GM12878 (cell line): Measurements from ENCODE around the gene PKM. TPM values are rescaled to one million over a fixed set of nuclear protein-coding genes. Genes with fewer than 3 reads are reported as not detected.
A peak's percentile ranks its signal among the peaks of the same experiment; 100 is the strongest.

Source experiments
- ATF7 ChIP-seq: fragments of 450-650 bp; IDR thresholded peaks from 2 replicates; pipeline ENCODE4 v1.6.1; 2016; ENCODE audit warnings: low read depth, mild to moderate bottlenecking
- BACH1 ChIP-seq: fragments of 450-650 bp; IDR thresholded peaks from 2 replicates; pipeline ENCODE4 v1.6.1; 2017; ENCODE audit warnings: mild to moderate bottlenecking, borderline replicate concordance
- CREM ChIP-seq: IDR thresholded peaks from 2 replicates; pipeline ENCODE4 v1.6.1; 2014; ENCODE audit warnings: antibody characterized with exemption, low read depth
- EP300 ChIP-seq, 2 experiments: fragments of 150-350 bp in 1 of 2; IDR thresholded peaks; 2 replicates each; pipeline ENCODE4 v1.6.1; 2011 to 2012; ENCODE audit warnings: low read depth in 2 of 2, low read length in 2 of 2, borderline replicate concordance in 1 of 2, improper control_type of control experiment in 1 of 2, inconsistent platforms in 1 of 2; ENCODE audit not compliant: control insufficient read depth in 1 of 2
- ESRRA ChIP-seq: IDR thresholded peaks from 2 replicates; pipeline ENCODE4 v1.6.1; 2012; ENCODE audit warnings: mild to moderate bottlenecking, low read length, improper control_type of control experiment
- JUNB ChIP-seq: IDR thresholded peaks from 2 replicates; pipeline ENCODE4 v1.6.1; 2016; ENCODE audit warnings: antibody characterized with exemption, mild to moderate bottlenecking
- NFIC ChIP-seq: IDR thresholded peaks from 2 replicates; pipeline ENCODE4 v1.6.1; 2012; ENCODE audit warnings: low read depth, mild to moderate bottlenecking, inconsistent platforms, low read length, moderate library complexity
- POLR2AphosphoS5 ChIP-seq: IDR thresholded peaks from 2 replicates; pipeline ENCODE4 v1.6.1; 2011; ENCODE audit warnings: mild to moderate bottlenecking, low read length, inconsistent platforms
- RELA ChIP-seq: fragments of 450-650 bp; IDR thresholded peaks from 2 replicates; pipeline ENCODE4 v1.8.0; 2014; ENCODE audit warnings: borderline replicate concordance; ENCODE audit not compliant: partially characterized antibody
- SKIL ChIP-seq: fragments of 450-650 bp; IDR thresholded peaks from 2 replicates; pipeline ENCODE4 v1.6.1; 2017; ENCODE audit warnings: mild to moderate bottlenecking, low read depth, inconsistent platforms; ENCODE audit not compliant: poor library complexity, severe bottlenecking
- TCF12 ChIP-seq: IDR thresholded peaks from 2 replicates; pipeline ENCODE4 v1.6.1; 2011; ENCODE audit warnings: low read depth, mild to moderate bottlenecking, low read length
- TCF3 ChIP-seq: IDR thresholded peaks from 2 replicates; pipeline ENCODE4 v1.6.1; 2012; ENCODE audit warnings: low read depth, mild to moderate bottlenecking, low read length, borderline replicate concordance; ENCODE audit not compliant: insufficient read depth
- ZNF24 ChIP-seq: fragments of 450-650 bp; IDR thresholded peaks from 2 replicates; pipeline ENCODE4 v1.6.1; 2017; ENCODE audit warnings: antibody characterized with exemption, mild to moderate bottlenecking
- ZNF687 ChIP-seq: fragments of 450-650 bp; IDR thresholded peaks from 2 replicates; pipeline ENCODE4 v1.6.1; 2017; ENCODE audit warnings: mild to moderate bottlenecking, moderate library complexity
- polyA plus RNA-seq, 11 experiments: library from polyadenylated mRNA; depleted of rRNA in 4 of 11; unstranded in 6 of 11; stranded (reverse) in 5 of 11; fragments of >200 nt; fragmentation: Nextera tagmentation in 4 of 11; fragmentation: Illumina TruSeq in 1 of 11; extraction: Ambion mirVana in 4 of 11; extraction: Trizol in 1 of 11; gene quantifications; 1 replicate in 1 of 11; 2 replicates in 10 of 11; pipeline versions ENCODE4 v1.2.1 to v1.2.3, GENCODE V29; 2011 to 2016; ENCODE audit warnings: inconsistent platforms in 2 of 11, missing spikeins in 2 of 11, low read depth in 1 of 11
- total RNA-seq, 4 experiments: library from RNA; depleted of rRNA in 3 of 4; stranded (reverse); fragments of >200 nt in 3 of 4; fragmentation: Illumina TruSeq in 1 of 4; extraction: Trizol in 1 of 4; gene quantifications; 2 replicates each; pipeline versions ENCODE4 v1.2.1 to v1.2.3, GENCODE V29; 2013 to 2021
- TF ChIP-seq, protein P1 (sequence below): IDR thresholded peaks from 2 replicates; pipeline ENCODE4 v1.6.1; 2011; ENCODE audit warnings: borderline replicate concordance, low read depth, mild to moderate bottlenecking, moderate library complexity, mixed read lengths, low read length; ENCODE audit not compliant: insufficient read depth; ENCODE audit errors: extremely low read length
- TF ChIP-seq, protein P2 (sequence below): fragments of 150-350 bp; IDR thresholded peaks from 2 replicates; pipeline ENCODE4 v1.6.1; 2016; ENCODE audit warnings: low read depth, low read length

The PKM gene
- total and polyA plus RNA-seq, 10 of the 15 experiments (the other 5 are each of a cell fraction or from before 2014, with no cell fraction given) = 491 to 2,011 (median 1,433) TPM

- TF ChIP-seq ZNF687 (no peak), SKIL (no peak), CREM (no peak), NFIC (0 out of 2 replicates have a peak, but pooled peaks have one; percentile 55), ZNF24 (no peak), BACH1 (peak; percentile 83), ESRRA (no peak), ATF7 (0 out of 2 replicates have a peak, but pooled peaks have one; percentile 14), EP300 (IDR thresholded peaks at IDR 0.05; ENCODE audit: borderline replicate concordance in 1 of 2, control insufficient read depth in 1 of 2, low read depth in 2 of 2, low read length in 2 of 2) (no peak), TCF12 (peak; percentile 55; the same call in 1 of the 2 replicates), TCF3 (no peak), POLR2AphosphoS5 (no peak), RELA (no peak), JUNB (peak; percentile 62)
- TF ChIP-seq, protein P1, sequence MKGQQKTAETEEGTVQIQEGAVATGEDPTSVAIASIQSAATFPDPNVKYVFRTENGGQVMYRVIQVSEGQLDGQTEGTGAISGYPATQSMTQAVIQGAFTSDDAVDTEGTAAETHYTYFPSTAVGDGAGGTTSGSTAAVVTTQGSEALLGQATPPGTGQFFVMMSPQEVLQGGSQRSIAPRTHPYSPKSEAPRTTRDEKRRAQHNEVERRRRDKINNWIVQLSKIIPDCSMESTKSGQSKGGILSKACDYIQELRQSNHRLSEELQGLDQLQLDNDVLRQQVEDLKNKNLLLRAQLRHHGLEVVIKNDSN = no peak
- TF ChIP-seq, protein P2, sequence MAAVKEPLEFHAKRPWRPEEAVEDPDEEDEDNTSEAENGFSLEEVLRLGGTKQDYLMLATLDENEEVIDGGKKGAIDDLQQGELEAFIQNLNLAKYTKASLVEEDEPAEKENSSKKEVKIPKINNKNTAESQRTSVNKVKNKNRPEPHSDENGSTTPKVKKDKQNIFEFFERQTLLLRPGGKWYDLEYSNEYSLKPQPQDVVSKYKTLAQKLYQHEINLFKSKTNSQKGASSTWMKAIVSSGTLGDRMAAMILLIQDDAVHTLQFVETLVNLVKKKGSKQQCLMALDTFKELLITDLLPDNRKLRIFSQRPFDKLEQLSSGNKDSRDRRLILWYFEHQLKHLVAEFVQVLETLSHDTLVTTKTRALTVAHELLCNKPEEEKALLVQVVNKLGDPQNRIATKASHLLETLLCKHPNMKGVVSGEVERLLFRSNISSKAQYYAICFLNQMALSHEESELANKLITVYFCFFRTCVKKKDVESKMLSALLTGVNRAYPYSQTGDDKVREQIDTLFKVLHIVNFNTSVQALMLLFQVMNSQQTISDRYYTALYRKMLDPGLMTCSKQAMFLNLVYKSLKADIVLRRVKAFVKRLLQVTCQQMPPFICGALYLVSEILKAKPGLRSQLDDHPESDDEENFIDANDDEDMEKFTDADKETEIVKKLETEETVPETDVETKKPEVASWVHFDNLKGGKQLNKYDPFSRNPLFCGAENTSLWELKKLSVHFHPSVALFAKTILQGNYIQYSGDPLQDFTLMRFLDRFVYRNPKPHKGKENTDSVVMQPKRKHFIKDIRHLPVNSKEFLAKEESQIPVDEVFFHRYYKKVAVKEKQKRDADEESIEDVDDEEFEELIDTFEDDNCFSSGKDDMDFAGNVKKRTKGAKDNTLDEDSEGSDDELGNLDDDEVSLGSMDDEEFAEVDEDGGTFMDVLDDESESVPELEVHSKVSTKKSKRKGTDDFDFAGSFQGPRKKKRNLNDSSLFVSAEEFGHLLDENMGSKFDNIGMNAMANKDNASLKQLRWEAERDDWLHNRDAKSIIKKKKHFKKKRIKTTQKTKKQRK = no peak
These were observed 6.3 kb upstream of the PKM start (continued) for GRCh38 chr15:72237029-72237852.
